HAP-1 (cell line): ENCODE results near the gene RFXANK.
A peak's percentile ranks its signal among the peaks of the same experiment; 100 is the strongest.

Source experiments
- DNase-seq, 2 experiments: peaks; one replicate each; pipeline ENCODE4 v3.0.0-alpha.2; 2016 to 2020; ENCODE audit warnings: low spot score in 2 of 2
- H3K27me3 ChIP-seq: fragments of 250-450 bp; sonication (Bioruptor Pico); 2 replicates; pipeline ENCODE4 v1.5.1; 2020; ENCODE audit warnings: low read depth, mild to moderate bottlenecking, moderate library complexity
- H3K36me3 ChIP-seq: fragments of 250-450 bp; sonication (Bioruptor Pico); replicated peaks from 2 replicates; pipeline ENCODE4 v1.5.1; 2020; ENCODE audit warnings: mild to moderate bottlenecking
- H3K4me1 ChIP-seq: fragments of 250-450 bp; sonication (Bioruptor Pico); 2 replicates; pipeline ENCODE4 v1.5.1; 2020; ENCODE audit warnings: mild to moderate bottlenecking
- H3K4me3 ChIP-seq: fragments of 250-450 bp; sonication (Bioruptor Pico); 2 replicates; pipeline ENCODE4 v1.5.1; 2020; ENCODE audit warnings: mild to moderate bottlenecking, moderate library complexity
- H3K9me3 ChIP-seq: fragments of 250-450 bp; sonication (Bioruptor Pico); 2 replicates; pipeline ENCODE4 v1.5.1; 2020; ENCODE audit warnings: mild to moderate bottlenecking, moderate library complexity
- in situ Hi-C: fragments of 300-500 bp; cut with MboI; formaldehyde crosslinking; loops from 3 replicates; pipeline ENCODE4 v1.14.3; 2020; ENCODE audit warnings: low sequenced_read_pairs, inconsistent platforms, mixed read lengths

The RFXANK gene

GRCh38 chr19:19205416-19206410 is 13.7 kb downstream of the RFXANK start:
- in situ Hi-C loops: no loop called here
- Histone ChIP-seq H3K36me3 (peaks cover 15% of the 10 kb centered on the region), H3K27me3 (no peaks in the 10 kb centered on the region), H3K9me3 (no peaks in the 10 kb centered on the region), H3K4me1 (peaks cover 4% of the 10 kb centered on the region; the same call in 1 of the 2 replicates), H3K4me3 (no peak overlapping the region)
- DNase-seq: no peak

DNA sequence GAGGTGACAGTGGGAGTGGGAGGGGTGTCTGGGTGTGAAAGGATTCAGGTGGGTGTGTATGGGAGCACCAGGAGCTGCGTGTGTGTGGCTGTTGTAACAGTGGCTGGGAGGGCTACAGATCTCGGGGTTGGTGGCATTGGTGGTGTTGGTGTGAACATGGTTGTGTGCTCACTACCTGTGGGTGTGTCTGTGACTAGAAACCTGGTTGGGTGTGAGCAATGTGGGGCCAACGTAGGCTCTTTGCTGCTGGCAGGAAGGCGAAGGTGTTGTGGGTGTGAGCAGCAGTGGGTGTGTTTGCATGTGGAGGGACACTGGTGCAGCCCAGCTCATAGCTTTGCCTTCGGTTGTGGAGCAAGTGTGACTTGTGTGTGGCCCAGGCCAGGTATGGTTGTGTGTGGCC is 14.9 kb downstream of the RFXANK start:
- H3K27me3 ChIP-seq: peaks cover 7% of the 10 kb centered on the region
- peaks cover 5% of the 10 kb centered on the region for H3K36me3 ChIP-seq
- no peak overlapping the region for H3K4me3 ChIP-seq
- no peaks in the 10 kb centered on the region for H3K9me3 ChIP-seq
- in situ Hi-C loops: no loop called here
- H3K4me1 ChIP-seq: peaks cover 4% of the 10 kb centered on the region; the same call in 1 of the 2 replicates
- no peak for DNase-seq

GRCh38 chr19:19207637-19208572 is 15.8 kb downstream of the RFXANK start:
- H3K27me3 ChIP-seq: peaks cover 14% of the 10 kb centered on the region
- no peaks in the 10 kb centered on the region for H3K9me3 ChIP-seq
- in situ Hi-C loops: no loop called here
- no peak overlapping the region for H3K4me3 ChIP-seq
- no peaks in the 10 kb centered on the region; the same call in 1 of the 2 replicates for H3K4me1 ChIP-seq
- no peak for DNase-seq
- no peaks in the 10 kb centered on the region for H3K36me3 ChIP-seq

DNA sequence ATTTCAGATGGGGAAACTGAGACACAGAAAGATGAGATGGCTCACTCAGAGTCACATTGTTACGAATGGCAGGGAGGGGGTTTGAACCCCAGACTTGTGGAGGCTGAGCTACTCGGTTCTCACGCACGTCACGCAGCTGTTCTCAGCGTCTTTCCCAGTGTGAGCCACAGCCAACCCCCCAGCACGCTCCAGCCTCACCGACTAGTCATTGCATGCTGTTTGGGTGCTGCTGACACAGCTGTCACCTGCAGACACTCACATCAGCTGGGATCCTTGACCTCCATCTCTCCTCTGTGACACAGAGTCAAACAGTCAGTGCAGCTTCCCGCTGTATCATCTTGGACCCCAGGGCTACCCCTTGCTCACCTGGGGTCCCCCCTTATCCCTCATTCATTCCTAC is 17.3 kb downstream of the RFXANK start:
- in situ Hi-C loops: no loop called here
- H3K27me3 ChIP-seq: peaks cover 22% of the 10 kb centered on the region
- H3K4me3 ChIP-seq: no peak overlapping the region
- no peak for DNase-seq
- H3K4me1 ChIP-seq: no peaks in the 10 kb centered on the region
- H3K36me3 ChIP-seq: no peaks in the 10 kb centered on the region
- no peaks in the 10 kb centered on the region for H3K9me3 ChIP-seq

DNA sequence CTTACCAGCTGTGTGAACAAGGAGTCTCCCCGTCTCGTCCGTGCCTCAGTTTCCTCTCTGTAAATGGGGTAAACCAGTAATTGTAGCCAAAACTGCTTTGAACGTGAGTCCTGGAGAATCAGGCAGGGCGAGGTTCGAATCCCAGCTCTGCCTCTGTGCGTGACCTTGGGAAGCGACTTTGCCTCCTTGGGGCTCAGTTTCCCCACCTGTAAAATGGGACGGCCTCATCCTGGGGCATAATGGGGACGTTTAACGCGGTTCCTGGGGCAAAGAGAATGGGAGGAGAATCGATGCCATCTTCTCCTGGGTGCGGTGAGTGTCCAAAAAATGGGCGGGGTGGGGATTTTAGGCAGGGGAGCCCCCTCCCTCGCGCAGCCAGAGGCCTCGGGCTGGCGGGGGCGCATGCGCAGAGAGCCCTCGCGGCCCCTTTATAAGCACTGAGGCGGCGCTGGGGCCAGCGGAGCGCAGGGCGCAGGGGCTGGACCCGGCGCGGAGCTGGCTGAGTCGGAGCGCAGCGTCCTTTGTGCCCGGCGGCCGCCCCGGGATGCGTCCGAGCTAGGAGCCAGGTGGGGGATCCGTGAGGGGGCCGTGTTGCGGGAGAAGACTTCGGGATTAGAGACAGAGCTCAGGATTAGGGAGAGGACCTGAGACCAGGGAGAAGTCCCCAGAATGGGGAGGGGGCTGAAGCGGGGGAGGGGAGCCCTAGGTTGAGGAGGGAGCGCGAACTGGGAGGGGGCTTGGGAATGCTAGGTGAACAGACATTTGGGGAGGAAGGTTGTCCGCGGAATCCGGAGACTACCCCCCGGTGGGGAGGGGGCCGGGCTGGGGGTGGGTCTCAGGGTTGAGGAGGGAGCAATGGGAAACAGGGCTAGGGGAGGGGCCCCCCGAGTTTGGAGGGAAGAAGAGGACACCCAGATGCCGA is 19.7 kb downstream of the RFXANK start, which contains the start of gene NCAN:
NCAN (plus strand) TSS at position 460 of the 922 bp plus-strand sequence. CDS start 4,996 bp downstream, outside the sequence.
- H3K4me1 ChIP-seq: no peaks in the 10 kb centered on the region
- no peak within 1 kb of the TSS for H3K4me3 ChIP-seq
- DNase-seq: no peak
- H3K36me3 ChIP-seq: no peaks in the 10 kb centered on the region
- H3K27me3 ChIP-seq: peaks cover 25% of the 10 kb centered on the region
- in situ Hi-C loops: no loop called here
- no peaks in the 10 kb centered on the region for H3K9me3 ChIP-seq

DNA sequence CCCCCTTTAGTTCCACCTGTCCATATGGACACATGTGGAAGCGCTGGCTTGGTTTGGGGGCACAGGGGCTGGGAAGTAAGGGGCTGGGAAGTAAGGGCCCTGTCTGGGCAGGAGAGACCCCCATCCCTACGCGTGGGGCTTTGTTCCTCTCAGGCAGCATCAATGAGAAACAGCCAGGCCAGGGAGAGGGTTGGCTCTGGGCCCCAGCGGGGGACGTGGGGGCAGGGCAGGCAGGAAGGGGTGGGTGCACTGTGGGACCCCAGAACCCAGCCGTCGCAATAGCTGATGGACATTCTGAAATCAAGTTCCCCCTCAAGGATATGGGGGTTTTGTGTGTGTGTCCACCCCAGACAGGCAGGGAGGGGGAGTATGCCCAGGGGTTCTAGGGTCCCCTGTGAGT is 20.9 kb downstream of the RFXANK start:
- in situ Hi-C loops: no loop called here
- DNase-seq: no peak
- no peaks in the 10 kb centered on the region for H3K4me1 ChIP-seq
- no peaks in the 10 kb centered on the region for H3K9me3 ChIP-seq
- H3K36me3 ChIP-seq: no peaks in the 10 kb centered on the region
- H3K4me3 ChIP-seq: no peak overlapping the region
- peaks cover 25% of the 10 kb centered on the region for H3K27me3 ChIP-seq

GRCh38 chr19:19213426-19214158 is 21.5 kb downstream of the RFXANK start:
- in situ Hi-C loops: no loop called here
- no peaks in the 10 kb centered on the region for H3K36me3 ChIP-seq
- H3K4me1 ChIP-seq: no peaks in the 10 kb centered on the region
- H3K4me3 ChIP-seq: no peak overlapping the region
- peaks cover 25% of the 10 kb centered on the region for H3K27me3 ChIP-seq
- H3K9me3 ChIP-seq: no peaks in the 10 kb centered on the region
- no peak for DNase-seq

GRCh38 chr19:19214159-19214490 is 22.1 kb downstream of the RFXANK start:
- peaks cover 25% of the 10 kb centered on the region for H3K27me3 ChIP-seq
- in situ Hi-C loops: no loop called here
- DNase-seq: no peak
- no peak overlapping the region for H3K4me3 ChIP-seq
- H3K36me3 ChIP-seq: no peaks in the 10 kb centered on the region
- no peaks in the 10 kb centered on the region for H3K9me3 ChIP-seq
- no peaks in the 10 kb centered on the region for H3K4me1 ChIP-seq

DNA sequence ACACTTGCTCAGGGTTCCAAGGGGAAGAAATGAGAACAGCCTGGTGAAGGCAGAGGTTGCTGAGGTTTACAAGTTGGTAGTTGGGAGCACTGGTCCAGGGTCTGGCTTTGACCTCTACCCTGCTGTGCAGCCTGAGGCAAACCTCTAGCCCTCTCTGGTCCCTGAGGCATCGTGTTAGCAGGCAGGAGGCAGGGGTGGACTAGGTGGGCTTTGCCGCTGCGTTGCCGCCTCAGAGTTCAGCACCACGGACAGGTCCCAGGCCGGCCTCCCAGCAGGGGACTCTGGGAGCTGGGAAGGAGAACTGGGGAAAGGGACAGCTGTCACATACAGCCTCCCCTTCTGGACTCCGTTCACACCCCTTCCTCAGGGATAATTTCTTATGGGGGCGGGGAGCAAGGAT is 22.8 kb downstream of the RFXANK start:
- Histone ChIP-seq H3K9me3 (no peaks in the 10 kb centered on the region), H3K4me1 (no peaks in the 10 kb centered on the region), H3K27me3 (peaks cover 25% of the 10 kb centered on the region), H3K4me3 (no peak overlapping the region), H3K36me3 (no peaks in the 10 kb centered on the region)
- in situ Hi-C loops: no loop called here
- peak; percentile 45 to 87 for DNase-seq

GRCh38 chr19:19215792-19216191 is 23.7 kb downstream of the RFXANK start:
- in situ Hi-C loops: no loop called here
- Histone ChIP-seq H3K36me3 (no peaks in the 10 kb centered on the region), H3K9me3 (no peaks in the 10 kb centered on the region), H3K4me1 (no peaks in the 10 kb centered on the region), H3K4me3 (no peak overlapping the region), H3K27me3 (peaks cover 25% of the 10 kb centered on the region)
- DNase-seq: no peak

- no peaks in the 10 kb centered on the region for H3K36me3 ChIP-seq
- H3K4me1 ChIP-seq: no peaks in the 10 kb centered on the region
- peaks cover 18% of the 10 kb centered on the region for H3K27me3 ChIP-seq
- H3K4me3 ChIP-seq: no peak overlapping the region
- H3K9me3 ChIP-seq: no peaks in the 10 kb centered on the region
- no peak for DNase-seq
- in situ Hi-C loops: no loop called here
These were observed 25.0 kb downstream of the RFXANK start for GRCh38 chr19:19217099-19217498.

- Histone ChIP-seq H3K4me1 (no peaks in the 10 kb centered on the region), H3K27me3 (peaks cover 5% of the 10 kb centered on the region; the same call in 1 of the 2 replicates), H3K36me3 (no peaks in the 10 kb centered on the region), H3K9me3 (no peaks in the 10 kb centered on the region), H3K4me3 (no peak overlapping the region)
- in situ Hi-C loops: no loop called here
- no peak for DNase-seq
These were observed 26.9 kb downstream of the RFXANK start for GRCh38 chr19:19218911-19219310.
